ENCODE measurements around the gene EDEM1. TPM values are rescaled to one million over a fixed set of nuclear protein-coding genes. Genes with fewer than 3 reads are reported as not detected.
"Not testable (repeated sequence)": the region's sequence is repeated elsewhere in the genome, so short reads cannot be mapped to it uniquely, and the experiment has no call there.

Gene EDEM1
- total and polyA plus RNA-seq, 10 of the 15 experiments (the other 5 are each of a cell fraction or from before 2014, with no cell fraction given): 18.9 to 138 (median 57.5) TPM

DNA sequence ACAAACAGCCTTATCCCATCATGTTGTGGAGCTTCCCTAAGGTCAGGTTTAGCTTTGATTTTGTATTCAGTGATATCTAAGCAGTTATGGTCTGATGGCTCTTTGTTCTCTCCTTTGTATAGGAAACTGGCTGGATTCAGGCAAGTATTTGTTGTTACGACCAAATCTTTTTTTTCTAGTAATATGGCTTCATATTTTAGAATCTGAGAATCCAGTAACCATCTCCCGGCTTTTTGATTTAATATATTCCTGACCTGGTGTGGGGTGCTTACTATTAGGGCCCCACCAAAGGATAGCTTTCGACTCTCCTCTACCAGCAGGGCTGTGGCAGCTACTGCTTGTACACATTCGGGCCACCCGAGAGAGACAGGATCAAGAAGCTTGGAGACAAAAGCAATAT lies 42.4 kb upstream of the EDEM1 start (continued):
- TF ChIP-seq, protein P1, sequence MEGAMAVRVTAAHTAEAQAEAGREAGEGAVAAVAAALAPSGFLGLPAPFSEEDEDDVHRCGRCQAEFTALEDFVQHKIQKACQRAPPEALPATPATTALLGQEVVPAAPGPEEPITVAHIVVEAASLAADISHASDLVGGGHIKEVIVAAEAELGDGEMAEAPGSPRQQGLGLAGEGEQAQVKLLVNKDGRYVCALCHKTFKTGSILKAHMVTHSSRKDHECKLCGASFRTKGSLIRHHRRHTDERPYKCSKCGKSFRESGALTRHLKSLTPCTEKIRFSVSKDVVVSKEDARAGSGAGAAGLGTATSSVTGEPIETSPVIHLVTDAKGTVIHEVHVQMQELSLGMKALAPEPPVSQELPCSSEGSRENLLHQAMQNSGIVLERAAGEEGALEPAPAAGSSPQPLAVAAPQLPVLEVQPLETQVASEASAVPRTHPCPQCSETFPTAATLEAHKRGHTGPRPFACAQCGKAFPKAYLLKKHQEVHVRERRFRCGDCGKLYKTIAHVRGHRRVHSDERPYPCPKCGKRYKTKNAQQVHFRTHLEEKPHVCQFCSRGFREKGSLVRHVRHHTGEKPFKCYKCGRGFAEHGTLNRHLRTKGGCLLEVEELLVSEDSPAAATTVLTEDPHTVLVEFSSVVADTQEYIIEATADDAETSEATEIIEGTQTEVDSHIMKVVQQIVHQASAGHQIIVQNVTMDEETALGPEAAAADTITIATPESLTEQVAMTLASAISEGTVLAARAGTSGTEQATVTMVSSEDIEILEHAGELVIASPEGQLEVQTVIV (IDR thresholded peaks at IDR 0.05; ENCODE audit: borderline replicate concordance, partially characterized antibody): no peak
- TF ChIP-seq POU2F2 (IDR thresholded peaks at IDR 0.05; ENCODE audit: borderline replicate concordance, low read depth, low read length): no peak
- TF ChIP-seq ZNF207 (IDR thresholded peaks at IDR 0.05; ENCODE audit: borderline replicate concordance): no peak

DNA sequence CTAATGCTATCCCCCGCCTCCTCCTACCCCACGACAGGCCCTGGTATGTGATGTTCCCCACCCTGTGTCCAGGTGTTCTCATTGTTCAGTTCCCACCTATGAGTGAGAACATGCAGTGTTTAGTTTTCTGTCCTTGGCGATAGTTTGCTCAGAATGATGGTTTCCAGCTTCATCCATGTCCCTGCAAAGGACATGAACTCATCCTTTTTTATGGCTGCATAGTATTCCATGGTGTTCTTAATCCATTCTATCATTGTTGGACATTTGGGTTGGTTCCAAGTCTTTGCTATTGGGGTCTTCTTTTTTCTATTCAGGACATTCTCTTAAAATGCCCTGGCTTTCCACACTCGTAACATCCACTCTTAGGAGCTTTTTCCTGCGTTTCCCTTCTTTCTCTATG lies 40.4 kb upstream of the EDEM1 start:
- ChIA-PET SMC1A (ENCODE audit: uncharacterized antibody, unreplicated experiment) (interaction anchor here (0.8 to 2.1 kb wide), 4 partner anchors 8 to 39 kb away, joined by 3 to 11 read pairs (median 4); no protein-coding TSS in a partner anchor), POLR2A (interaction anchor here (0.5 to 0.6 kb wide), 2 partner anchors 50 to 93 kb away, joined by 3 to 7 read pairs; no protein-coding TSS in a partner anchor)
- RAD21 ChIA-PET (ENCODE audit: unreplicated experiment); in situ Hi-C loops (cut with MboI); ATAC-seq; H4K20me1 ChIP-seq (ENCODE audit: control insufficient read depth, insufficient read depth); H3K4me2 ChIP-seq (ENCODE audit: control insufficient read depth, insufficient read depth); H3K4me3 ChIP-seq; H3K36me3 ChIP-seq (ENCODE audit: control insufficient read depth in 2 of 2, insufficient read depth in 2 of 2, low read length in 1 of 2); DNase-seq (ENCODE audit: low read depth, low spot score); intact Hi-C loops (cut with micrococcal nuclease; ENCODE audit: unreplicated experiment); H3K9ac ChIP-seq (ENCODE audit: control insufficient read depth, insufficient read depth, low read length); H3K27me3 ChIP-seq (replicated peaks in 1 of 2; ENCODE audit: control insufficient read depth in 2 of 2, insufficient read depth in 2 of 2, low read length in 1 of 2); BruUV-seq (replicated peaks); CTCF ChIA-PET; FAIRE-seq; H2AFZ ChIP-seq (ENCODE audit: control insufficient read depth, low read depth, low read length); H3K27ac ChIP-seq (ENCODE audit: control insufficient read depth, insufficient read depth): not testable (repeated sequence)
- Histone ChIP-seq H3K79me2 (ENCODE audit: control insufficient read depth, insufficient read depth, low read length) (peaks cover 86% of the 10 kb centered on the region), H3K9me3 (replicated peaks; ENCODE audit: control insufficient read depth, insufficient read depth, low read length) (peaks cover 43% of the 10 kb centered on the region), H3K4me1 (ENCODE audit: control insufficient read depth, insufficient read depth, low read length) (peaks cover 11% of the 10 kb centered on the region)
- 97% methylated on average over 5 of the region's 5 CpGs for WGBS (ENCODE audit: insufficient coverage, insufficient replicate concordance, low lambda C conversion rate, missing lambda C conversion rate)

Data from GM12878 (cell line).